A549 treated with RU486 at 1 μM for 4 hours (cell line): ENCODE results near the gene POLE3. TPM values are rescaled to one million over a fixed set of nuclear protein-coding genes. Genes with fewer than 3 reads are reported as not detected.

Source experiments
- total RNA-seq: library from RNA; stranded (reverse); fragments of 200-300 nt; extraction: Qiagen RNA extraction; gene quantifications from 5 replicates; pipeline ENCODE4 v1.2.3, GENCODE V29; 2022; ENCODE audit warnings: low read depth

POLE3 gene, protein sequence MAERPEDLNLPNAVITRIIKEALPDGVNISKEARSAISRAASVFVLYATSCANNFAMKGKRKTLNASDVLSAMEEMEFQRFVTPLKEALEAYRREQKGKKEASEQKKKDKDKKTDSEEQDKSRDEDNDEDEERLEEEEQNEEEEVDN
- 104 to 127 TPM (median 112 TPM) in 5 replicates for total RNA-seq

GRCh38 chr9:113410207-113410864, at the start of gene POLE3, which contains the start of gene C9orf43:
POLE3 (minus strand) TSS chr9:113410675; CDS start chr9:113410293, 382 bp downstream.
C9orf43 (plus strand) TSS chr9:113410747; CDS start chr9:113413494, 2,747 bp downstream.

DNA sequence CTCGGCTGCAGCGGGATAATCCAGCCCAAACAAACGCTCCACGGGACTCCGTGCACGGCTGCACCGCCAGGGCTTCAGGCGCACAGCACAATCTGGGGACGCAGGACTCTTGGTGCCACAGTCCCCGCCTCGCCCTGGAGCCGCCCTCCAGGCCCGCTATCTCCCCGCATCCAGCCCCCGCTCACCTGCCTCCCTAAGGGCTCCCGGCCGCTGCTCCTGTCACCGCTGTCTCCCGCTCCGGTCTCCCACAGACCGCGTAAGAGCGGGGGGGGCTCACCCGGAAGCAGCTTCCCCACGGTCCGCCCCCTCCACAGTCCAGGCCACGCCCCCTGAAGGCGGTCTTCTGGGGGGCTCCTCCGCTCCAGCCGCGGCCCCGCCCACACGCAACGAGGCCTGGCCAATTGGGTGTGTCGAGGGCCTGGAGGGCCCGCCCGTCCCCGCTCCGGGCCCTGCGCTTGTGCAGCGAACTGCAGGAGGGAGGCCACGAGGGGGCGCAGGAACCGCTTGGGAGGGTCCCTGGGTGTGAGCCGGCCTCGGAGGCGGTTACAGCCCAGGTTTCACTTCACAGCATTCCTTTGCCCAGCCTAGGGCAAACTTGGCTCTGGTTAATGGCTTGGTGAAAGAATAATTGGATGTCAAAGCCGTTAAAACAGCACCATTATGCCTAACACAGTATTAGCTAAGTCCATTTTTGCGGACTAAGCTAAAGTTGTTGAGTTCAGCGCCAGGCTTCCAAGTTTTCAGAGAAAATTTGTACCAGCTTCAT, 9.3 kb downstream of the POLE3 start, which contains the start of gene ALAD:
TSS of gene ALAD (minus strand) at position 258 of the 766 bp plus-strand sequence. CDS start 7,725 bp downstream, outside the sequence.

GRCh38 chr9:113376634-113377567, 33.6 kb downstream of the POLE3 start, which contains the start of gene HDHD3:
HDHD3 (minus strand) TSS chr9:113376986; CDS start chr9:113374354, 2,632 bp downstream.

Other genes starting within 250 kb of the POLE3 start
- gene FKBP15, start 189.4 kb downstream of the POLE3 start, total RNA-seq = 17.5 to 18.4 TPM (median 17.8 TPM) in 5 replicates
- 17.9 to 23.9 TPM (median 22.0 TPM) in 5 replicates for gene SLC31A1, start 189.1 kb downstream of the POLE3 start, total RNA-seq
- gene CDC26, start 135.1 kb downstream of the POLE3 start, total RNA-seq = 43.0 to 67.2 TPM (median 45.6 TPM) in 5 replicates
- 54.5 to 61.0 TPM (median 57.9 TPM) in 5 replicates for gene PRPF4, start 135.0 kb downstream of the POLE3 start, total RNA-seq
- gene RNF183, start 107.3 kb downstream of the POLE3 start, total RNA-seq = 0.09 to 0.15 TPM in 2 of 5 replicates, not detected in the others
- 0.88 to 1.3 TPM (median 1.2 TPM) in 5 replicates for gene WDR31, start 70.4 kb downstream of the POLE3 start, total RNA-seq
- gene BSPRY, start 61.1 kb downstream of the POLE3 start, total RNA-seq = 0.03 to 0.22 TPM (median 0.06 TPM) in 4 of 5 replicates, not detected in the other
- 19.4 to 26.8 TPM (median 24.6 TPM) in 5 replicates for gene HDHD3, start 33.7 kb downstream of the POLE3 start, total RNA-seq
- gene ALAD, start 9.4 kb downstream of the POLE3 start, total RNA-seq = 13.1 to 16.7 TPM (median 14.7 TPM) in 5 replicates
- gene C9orf43, start 72 bp upstream of the POLE3 start, total RNA-seq = 0.41 to 0.78 TPM (median 0.60 TPM) in 5 replicates
- gene RGS3, start 53.1 kb upstream of the POLE3 start, total RNA-seq = 24.6 to 25.9 TPM (median 25.1 TPM) in 5 replicates